G401.6 (cell line): Measurements from ENCODE around the gene ARMC7.
"Not testable (repeated sequence)": the region's sequence is repeated elsewhere in the genome, so short reads cannot be mapped to it uniquely, and the experiment has no call there.

Experiments
- FAIRE-seq: peaks from 2 replicates; lab custom pipeline; 2012; peaks lifted over from hg19 to GRCh38; lab: Jason Lieb, UNC

ARMC7 gene

DNA sequence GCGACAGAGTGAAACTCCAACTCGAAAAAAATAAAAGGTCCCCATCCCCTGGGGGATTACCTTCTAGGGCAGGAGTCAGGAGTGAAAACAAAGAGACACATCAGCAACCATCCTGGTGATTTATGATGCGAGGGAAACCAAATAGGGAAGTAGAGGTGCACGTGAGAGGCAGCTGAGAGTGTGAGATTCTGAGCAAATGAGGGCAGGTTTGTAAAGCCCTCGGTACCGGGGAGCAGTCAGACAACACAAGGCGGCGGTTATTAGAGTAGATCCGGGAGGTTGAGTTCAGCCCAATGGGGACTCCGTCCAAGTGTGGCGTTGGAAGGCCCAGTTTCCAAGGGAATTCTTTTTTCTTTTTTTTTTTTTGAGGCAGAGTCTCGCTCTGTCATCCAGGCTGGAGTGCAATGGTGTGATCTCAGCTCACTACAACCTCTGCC is 7.4 kb upstream of the ARMC7 start:
- FAIRE-seq = no peak

DNA sequence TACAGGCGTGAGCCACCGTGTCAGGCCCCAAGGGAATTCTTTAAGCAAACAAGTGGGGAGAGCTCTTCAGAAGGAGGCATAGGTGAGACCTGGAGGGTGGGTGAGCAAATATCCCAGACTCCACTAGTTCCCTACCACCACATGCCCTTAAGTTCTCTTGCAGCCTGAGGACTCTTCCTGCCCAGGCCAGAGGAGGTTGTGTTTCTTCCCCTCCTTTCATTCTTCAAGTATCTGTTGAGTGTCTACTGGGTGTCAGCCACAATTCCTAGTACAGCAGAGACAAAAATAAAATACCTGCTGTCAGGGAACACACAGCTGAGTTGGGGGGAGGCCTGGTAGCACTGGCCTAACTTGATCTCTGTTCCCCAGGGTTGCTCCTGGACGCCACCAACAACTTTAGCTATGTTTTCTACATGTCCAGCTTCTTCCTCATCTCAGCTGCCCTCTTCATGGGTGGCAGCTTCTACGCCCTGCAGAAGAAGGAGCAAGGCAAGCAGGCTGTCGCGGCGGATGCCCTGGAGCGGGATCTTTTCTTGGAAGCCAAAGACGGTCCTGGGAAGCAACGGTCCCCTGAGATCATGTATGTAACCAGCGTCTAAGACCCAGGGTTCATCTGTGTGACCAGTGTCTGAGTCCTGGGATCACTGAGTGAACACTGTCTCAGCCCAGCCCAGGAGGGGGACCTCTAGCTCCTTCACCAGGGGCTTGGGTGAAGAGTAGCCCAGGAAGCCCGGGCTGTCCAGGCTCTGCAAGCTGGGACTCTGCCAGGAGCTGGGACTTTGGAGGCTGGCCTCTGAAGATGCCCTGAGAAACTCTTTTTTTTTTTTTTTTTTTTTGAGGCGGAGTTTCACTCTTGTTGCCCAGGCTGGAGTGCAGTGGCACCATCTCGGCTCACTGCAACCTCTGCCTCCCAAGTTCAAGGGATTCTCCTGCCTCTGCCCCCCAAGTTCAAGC is 5.9 kb upstream of the ARMC7 start:
- no peak for FAIRE-seq

DNA sequence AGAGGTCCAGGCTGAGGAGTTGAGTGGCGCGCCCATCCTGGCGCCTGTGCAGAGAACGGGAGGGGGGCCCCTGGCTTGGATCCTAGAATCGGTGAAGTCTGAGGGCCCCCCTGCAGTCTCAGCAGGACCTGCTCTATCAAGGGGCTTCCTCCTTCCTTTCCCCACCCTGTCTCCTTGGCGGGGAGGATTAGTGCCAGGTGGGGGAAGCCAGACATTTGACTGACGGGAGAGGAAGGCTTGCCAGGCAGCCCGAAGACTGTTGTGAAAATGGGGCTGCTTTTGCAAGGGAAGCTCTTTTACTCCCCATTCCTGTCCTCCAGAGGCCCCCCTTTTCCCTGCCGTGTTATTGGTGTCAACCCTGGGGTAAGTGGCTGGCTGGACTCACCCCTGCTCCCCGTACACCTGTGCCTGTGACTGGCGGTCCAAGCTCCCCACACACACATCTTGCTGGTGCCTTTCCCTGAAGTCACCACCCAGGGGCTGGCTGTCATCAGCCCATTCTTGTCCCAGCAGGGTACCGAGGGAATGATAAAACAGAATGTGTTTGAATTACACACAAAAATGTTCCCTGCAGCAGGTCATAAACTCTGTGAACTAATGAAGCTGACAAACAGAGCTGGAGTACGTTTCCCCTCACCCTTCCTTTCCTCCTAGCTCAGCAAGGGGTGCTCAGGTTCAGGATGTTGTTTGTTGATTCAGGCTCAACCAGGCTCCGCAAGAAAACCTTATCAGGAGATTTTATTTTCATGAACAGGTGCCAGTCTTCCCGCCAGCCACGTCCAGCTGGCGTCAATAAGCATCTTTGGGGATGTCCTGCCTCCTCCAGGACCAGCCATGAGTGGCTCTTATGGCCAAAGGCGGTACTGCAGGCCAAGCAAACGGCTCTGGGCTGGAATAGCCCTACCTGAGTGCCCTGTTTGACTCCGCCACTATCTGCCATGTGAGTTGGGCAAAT is 4.4 kb upstream of the ARMC7 start:
- FAIRE-seq = peak; percentile 63

DNA sequence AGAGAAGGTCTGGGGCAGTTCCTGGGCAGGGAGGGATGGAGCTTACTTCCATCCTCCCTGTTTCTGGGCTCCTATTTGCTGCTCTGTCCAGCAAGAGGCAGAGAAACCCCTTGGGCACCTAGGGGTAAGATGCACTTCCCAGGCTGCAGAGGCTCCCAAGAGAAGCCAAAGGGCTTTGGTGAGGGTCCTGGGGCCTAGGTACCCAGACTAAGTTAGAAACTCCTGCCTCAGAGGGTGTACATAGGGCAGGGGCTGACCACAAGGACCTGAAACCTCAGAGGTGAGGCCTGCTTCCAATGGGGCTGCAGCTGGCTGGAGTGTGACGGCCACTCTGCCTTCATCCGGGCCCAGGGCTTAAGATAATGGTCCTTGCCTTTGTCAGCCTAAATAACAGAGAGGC is 1.6 kb upstream of the ARMC7 start:
- no peak for FAIRE-seq

DNA sequence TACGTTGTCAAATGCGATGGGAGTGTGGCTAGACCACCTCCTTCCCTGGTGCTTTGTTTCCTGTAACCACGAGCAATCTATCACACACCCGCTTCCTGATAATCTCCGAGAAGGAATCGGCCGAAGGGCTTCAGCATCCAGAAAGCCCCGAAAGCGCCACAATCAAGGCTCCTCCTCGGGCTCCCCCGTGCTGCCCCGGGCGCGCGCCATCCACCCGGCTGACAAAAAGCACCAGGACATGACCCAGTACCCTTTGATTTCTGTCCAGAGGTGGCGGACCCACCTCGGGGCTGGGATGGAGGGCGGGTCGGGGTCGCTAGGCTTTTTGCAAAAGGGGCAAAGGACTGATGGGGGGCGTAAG is 743 bp upstream of the ARMC7 start:
- FAIRE-seq = no peak

DNA sequence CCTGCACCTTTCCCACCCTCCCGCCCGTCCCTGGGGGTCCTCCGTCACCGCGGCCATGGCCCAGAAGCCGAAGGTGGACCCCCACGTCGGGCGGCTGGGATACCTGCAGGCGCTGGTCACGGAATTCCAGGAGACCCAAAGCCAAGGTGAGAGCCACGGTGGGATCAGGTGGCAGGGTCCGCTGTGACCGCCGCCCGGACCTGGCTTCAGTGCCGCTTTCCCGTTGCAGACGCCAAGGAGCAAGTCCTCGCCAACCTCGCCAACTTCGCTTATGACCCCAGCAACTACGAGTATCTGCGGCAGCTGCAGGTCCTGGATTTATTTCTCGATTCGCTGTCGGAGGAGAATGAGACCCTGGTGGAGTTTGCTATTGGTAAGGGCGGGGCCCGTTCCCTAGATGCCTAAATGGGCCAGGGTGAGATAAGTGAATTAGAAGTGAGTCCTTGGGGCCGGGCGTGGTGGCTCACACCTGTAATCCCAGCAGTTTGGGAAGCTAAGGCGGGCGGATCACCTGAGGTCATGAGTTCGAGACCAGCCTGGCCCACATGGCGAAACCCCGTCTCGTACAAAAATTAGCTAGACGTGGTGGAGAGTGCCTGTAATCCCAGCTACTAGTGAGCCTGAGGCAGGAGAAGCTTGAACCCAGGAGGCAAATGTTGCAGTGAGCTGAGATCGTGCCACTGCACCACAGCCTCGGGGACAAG is 617 bp downstream of the ARMC7 start:
- FAIRE-seq = no peak

DNA sequence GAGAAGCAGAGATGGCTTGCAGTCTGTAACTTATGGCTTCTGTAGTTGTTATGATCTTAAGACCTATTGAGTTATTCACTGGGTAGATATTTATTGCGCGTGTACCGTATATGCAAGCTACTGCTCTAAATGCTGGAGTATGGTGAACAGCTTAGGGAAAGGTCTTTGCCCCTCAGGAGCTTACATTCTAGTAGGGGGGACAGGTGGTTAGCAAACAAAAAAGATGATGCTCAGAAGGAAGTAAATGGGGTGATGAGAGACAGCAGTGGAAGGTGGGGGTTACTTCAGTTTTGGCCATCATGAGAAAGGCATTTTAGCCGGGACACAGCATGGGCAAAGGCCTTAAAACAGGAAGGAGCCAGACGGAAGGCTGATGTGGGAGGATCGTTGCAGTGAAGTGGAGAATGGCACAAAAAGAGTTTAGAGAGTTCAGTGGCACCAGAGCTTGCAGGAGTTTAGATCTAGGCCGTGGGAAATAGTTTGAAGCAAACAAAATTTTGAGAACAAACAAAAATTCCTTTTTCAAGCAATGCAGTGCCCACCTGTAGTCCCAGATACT is 2.1 kb downstream of the ARMC7 start:
- no peak for FAIRE-seq

DNA sequence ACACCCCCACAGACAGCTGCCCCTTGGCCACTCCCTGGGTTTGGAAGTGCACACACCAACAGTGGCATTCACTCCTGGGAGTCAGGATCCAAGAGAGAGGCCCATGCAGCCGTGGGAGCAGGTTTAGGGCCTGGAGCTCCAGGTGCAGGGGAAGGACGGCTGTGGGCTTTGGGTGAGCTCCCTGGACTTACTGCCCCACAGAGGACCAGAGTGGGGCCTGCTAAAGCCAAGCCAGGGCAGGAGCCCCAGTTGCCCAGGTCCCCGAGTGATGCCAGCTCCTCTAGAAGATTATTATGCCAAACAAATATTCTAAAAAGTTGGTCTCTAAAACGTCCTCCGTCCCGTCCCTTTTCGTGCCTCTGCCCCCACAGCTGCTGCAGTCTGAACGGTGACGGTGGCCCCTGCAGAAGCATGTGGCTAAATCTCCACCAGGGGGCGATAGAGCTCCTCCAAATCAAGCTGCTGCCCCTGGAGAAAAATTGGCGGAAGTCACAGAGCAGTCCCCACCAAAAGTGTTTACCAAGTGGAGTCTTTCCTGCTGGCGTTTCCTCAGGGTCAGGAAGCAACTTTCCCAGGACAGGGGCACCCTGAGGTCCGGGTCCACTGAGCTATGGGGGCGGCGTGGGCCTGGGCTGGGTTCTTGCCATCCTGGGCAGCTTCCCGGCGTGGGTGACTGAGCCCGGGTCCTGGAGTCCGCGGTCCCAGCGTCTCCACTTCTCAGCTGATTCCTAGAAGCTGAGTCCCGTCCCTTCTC is 4.2 kb downstream of the ARMC7 start:
- FAIRE-seq = peak; percentile 92

DNA sequence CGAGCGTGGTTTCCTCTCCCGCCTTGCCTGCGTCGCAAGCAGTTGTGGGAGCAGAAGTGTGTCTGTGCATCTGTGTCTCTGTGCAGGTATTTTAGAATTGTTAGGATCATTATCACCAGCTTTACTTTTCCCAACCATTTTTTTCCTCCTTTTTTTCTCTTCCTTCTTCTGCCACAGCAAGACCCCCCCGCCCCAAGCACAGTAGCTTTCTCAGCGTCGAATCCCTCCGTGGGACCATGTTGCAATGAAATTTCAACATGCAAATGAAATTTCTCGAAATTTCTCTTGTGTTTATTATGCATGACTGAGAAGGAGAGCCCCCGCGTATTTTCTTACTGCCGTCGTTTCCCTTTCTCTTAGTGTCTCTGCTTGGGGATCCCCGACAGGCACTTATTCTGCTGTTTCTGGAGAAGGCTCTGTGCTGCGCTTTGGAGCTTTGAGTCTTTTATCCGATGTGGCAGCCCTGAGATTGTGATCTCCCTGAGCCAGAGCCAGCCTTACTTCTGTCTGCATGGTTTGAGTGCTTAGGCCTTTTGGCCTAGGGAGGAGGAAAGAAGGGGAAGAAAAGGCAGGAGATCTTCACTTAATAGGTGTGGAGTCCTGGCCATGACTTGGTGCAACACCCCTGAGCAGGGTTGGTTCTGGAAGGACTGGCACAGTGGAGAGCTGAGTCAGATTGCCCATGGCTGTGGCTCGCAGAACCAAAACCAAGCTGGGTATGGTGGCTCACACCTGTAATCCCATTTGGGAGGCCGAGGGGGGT is 5.0 kb downstream of the ARMC7 start:
- FAIRE-seq = no peak

DNA sequence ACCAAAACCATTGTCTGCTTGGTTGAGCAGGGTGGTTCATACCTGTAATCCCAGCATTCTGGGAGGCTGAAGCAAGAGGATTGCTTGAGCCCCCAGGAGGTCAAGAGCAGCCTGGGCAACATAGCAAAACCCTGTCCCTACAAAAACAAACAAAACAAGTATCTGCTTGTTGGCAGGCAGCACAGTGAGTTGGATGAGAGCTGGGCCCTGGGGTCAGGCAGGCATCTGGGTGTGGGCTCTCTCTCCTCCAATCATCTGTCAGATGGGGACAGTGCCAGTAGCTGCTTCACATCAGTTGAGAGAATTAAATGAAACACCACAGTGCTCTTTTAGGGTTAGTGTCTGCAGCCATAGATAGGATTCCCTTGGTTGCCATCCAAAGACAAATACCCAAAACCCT is 5.8 kb downstream of the ARMC7 start:
- no peak for FAIRE-seq

DNA sequence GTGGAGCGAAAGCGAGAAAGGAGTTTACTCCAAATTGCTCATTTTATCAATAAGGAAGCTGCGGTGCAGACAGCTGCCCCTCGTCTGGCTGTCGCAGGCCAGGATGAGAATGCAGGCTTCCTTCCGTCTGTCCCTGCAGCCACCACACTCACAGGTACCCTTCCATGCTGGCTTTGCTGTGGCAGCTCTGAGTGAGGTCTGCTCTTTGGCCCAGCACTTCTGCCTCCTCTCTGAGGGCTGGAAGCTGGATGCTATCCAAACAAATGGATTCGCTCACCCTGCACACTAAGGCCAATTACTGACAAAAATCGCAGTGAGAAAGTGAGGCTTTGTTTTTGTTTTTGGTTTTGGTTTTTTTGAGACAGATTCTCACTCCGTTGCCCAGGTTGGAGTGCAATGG is 7.0 kb downstream of the ARMC7 start:
- no peak for FAIRE-seq

DNA sequence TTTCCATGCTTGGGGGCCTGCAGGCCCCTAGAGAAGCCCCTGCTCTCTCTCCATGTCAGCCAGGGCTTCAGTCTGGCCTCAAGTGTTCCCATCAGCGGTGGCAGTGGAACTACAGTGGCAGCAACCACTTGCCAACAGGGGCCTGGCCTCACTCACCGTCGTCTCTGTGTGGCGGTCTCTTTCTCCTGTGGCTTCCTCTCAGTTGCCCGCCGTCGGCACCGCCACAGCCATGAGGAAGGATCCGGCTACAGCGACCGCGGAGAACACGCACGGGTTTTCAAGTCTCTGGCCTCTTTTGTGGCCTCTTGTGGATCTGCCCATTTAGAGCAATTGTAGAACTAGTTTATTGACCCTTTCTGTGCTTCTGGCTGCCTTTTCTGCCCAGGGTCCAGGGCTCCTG is 8.5 kb downstream of the ARMC7 start:
- no peak for FAIRE-seq

DNA sequence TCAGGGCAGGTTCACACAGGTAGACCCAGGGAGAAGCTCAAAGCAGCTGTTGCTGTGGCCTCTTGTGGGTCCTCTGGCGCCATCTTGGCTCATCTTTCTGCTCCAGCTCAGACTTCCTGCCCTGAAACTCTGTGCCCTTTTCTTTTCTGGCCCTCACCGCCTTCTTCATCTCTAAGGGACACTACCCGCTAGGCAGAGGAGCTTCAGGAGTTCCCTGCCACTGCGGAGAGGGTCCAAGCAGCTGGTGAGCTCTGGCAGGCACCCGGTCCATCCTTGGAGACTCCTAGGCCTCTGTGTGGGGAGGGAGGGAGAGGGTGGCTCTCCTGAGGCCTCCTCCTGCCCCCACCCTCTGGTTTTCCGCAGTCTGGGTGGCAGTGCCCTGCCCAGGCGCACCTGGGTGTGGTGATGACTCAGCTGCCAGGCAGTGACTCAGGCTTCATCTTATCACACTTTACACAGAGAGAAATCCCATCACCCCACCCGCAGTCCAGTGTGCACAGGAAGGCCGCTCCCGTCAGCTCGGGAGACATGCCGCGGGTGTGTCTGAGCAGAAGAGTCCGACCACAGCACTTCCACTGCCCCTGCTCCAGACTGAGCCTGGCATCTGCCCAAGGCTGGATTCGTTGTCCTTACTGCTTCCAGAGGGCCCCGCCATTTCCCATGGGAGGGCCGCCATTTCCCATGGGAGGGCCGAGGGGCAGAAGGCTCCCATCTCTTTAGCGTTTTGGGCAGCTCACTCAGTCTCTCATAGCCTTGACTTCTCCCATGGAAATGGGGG is 14.5 kb downstream of the ARMC7 start:
- FAIRE-seq = no peak

DNA sequence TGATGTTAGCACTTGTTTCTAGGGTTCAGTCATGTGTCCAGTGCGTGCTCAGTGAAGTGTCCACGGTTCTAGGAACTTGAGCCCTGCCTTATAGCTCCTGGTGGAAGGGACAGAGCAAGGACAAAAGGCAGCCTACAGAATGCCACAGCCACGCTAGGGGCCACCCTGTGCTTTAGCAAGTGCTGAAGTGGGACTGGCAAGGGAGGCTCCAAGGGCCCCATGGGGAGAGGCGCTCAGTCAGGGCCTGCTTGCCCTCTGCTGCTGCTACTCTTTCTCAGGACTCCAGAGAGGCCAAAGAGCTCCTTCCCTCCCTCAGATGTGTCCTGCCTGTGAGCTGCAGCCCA is 15.0 kb downstream of the ARMC7 start:
- no peak for FAIRE-seq

DNA sequence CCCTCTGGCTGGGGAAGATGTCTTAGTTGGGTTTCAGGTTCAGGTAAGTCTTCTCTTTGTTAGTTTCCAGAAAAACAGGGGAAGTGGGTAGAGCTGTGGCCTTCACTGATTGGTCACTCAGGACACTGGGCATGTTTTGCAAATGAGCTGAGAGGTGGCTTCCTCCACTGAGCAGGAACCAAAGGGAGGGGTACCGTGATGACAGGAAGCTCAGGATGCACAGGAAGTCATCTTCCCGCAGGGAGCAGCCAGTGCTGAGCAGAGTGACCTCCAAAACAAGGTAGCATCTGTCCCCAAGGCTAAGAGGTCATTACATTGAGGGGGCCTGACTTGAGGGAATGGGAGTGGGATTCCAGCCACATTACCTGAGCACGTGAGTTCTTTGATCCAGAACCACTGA is 16.2 kb downstream of the ARMC7 start:
- no peak for FAIRE-seq

DNA sequence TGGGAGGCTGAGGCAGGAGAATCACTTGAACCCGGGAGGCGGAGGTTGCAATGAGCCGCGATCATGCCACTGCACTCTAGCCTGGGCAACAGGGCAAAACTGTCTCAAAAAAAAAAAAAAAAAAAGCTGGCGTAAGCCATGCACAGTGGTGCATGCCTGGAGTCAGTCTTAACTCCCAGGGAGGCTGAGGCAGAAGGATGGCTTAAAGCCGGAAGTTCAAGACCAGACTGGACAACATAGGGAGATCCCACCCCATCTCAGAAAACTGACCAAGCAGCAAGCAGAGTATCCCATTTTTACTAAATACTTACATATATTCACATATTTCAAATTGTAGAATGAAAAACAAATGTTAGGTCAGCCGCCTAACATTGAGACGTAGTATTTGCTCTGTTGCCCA is 17.2 kb downstream of the ARMC7 start:
- FAIRE-seq = no peak

DNA sequence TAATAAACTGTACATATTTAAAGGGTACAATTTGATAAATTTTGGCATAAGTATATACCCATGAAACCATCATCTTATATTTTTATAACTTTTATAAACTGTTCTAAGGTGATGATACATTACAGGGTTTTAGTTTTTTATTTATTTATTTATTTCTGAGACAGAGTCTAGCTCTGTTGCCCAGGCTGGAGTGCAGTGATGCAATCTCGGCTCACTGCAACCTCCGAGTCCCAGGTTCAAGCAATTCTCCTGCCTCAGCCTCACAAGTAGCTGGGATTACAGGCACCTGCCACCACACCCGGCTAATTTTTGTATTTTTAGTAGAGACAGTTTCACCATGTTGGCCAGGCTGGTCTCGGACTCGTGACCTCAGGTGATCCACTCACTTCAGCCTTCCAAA is 18.2 kb downstream of the ARMC7 start:
- FAIRE-seq = not testable (repeated sequence)

DNA sequence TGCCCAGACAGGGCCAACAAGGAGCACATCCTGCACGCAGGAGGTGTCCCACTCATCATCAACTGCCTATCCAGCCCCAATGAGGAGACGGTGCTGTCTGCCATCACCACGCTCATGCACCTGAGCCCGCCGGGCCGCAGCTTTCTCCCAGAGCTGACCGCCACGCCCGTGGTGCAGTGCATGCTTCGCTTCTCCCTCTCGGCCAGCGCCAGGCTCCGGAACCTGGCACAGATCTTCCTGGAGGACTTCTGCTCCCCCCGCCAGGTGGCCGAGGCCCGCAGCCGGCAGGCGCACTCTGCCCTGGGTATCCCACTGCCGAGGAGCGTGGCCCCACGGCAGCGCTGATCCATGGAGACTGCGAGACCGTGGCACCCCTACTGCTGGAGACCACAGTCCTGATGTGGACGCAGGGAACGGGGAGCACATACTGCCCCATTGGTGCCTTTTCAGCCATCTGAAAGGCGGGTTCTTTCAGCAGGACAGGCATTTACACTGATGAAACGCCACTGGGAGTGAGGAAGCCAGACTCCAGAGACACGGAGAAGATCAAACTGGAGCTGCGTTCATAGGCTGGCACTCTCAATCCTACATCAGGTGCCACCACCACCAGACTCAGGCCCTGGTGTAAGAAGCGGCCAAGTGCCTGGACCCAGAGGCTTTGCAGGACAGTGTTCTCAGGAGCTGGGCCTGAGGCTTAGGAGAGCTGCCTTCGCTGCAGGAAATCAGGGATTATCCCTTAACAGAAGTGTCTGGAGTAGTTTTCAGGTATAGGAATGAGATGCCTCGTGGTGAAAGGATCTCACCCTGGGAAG is 19.1 kb downstream of the ARMC7 start:
- no peak for FAIRE-seq

DNA sequence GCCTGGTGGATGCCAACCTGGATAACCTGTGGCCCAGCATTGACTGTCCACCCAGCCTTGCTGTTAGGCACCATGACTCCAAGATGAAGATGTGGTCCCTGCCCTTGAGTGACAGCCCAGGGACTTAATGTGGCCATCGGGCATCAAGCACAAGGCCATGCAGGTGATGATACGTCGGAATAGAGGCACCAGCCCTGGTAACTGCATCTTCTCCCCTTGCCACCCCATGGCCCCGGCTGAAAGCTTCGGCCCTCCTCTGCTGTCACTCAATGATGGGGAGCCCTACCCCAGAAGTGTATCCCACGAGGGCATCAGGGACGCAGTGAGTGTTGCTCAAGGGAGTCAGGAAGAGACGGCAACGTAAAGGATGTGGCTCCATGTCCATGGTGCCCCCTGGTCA is 19.8 kb downstream of the ARMC7 start:
- FAIRE-seq = no peak
